Neuronal stem cell (in vitro differentiated cells): ENCODE results near the gene FAM234A.
"Not testable (repeated sequence)": the region's sequence is repeated elsewhere in the genome, so short reads cannot be mapped to it uniquely, and the experiment has no call there.

Source experiments
- DNase-seq: peaks from one replicate; pipeline ENCODE4 v3.0.0-alpha.2; 2013; ENCODE audit warnings: low spot score
- H2AFZ ChIP-seq: one replicate; pipeline ENCODE4 v1.6.1; 2013; ENCODE audit warnings: mild to moderate bottlenecking, low read length, inconsistent platforms
- H2AK5ac ChIP-seq: 2 replicates; pipeline ENCODE4 v1.6.1; 2013; ENCODE audit warnings: low read depth, mild to moderate bottlenecking, inconsistent platforms, low read length, moderate library complexity, mixed read lengths
- H2BK120ac ChIP-seq: 2 replicates; pipeline ENCODE4 v1.6.1; 2013; ENCODE audit warnings: low read depth, mild to moderate bottlenecking, inconsistent platforms, low read length, moderate library complexity, mixed read lengths
- H2BK12ac ChIP-seq: one replicate; pipeline ENCODE4 v1.6.1; 2013; ENCODE audit warnings: low read length, inconsistent platforms
- H2BK15ac ChIP-seq: 2 replicates; pipeline ENCODE4 v1.6.1; 2013; ENCODE audit warnings: mild to moderate bottlenecking, low read length, inconsistent platforms, mixed read lengths
- H2BK5ac ChIP-seq: one replicate; pipeline ENCODE4 v1.6.1; 2013; ENCODE audit warnings: inconsistent platforms, mild to moderate bottlenecking, low read length, moderate library complexity
- H3K14ac ChIP-seq: one replicate; pipeline ENCODE4 v1.6.1; 2013; ENCODE audit warnings: low read length, inconsistent platforms
- H3K18ac ChIP-seq: 2 replicates; pipeline ENCODE4 v1.6.1; 2013; ENCODE audit warnings: low read length, inconsistent platforms
- H3K23ac ChIP-seq: 2 replicates; pipeline ENCODE4 v1.6.1; 2013; ENCODE audit warnings: low read depth, mild to moderate bottlenecking, mixed read lengths, low read length, inconsistent platforms; ENCODE audit not compliant: poor library complexity
- H3K27ac ChIP-seq: replicated peaks from 3 replicates; pipeline ENCODE4 v1.5.1; 2013; ENCODE audit warnings: low read length, inconsistent platforms
- H3K27me3 ChIP-seq, 3 experiments: 2 replicates each; pipeline ENCODE4 v1.6.1; 2013; ENCODE audit warnings: low read length in 3 of 3, mild to moderate bottlenecking in 2 of 3, inconsistent platforms in 1 of 3, low read depth in 1 of 3, mixed read lengths in 1 of 3, moderate library complexity in 1 of 3; ENCODE audit not compliant: control insufficient read depth in 3 of 3, insufficient read depth in 3 of 3
- H3K36me3 ChIP-seq, 2 donors: replicated peaks in 1 of 2; 2 replicates each; pipeline ENCODE4 v1.6.1; 2013; ENCODE audit warnings: low read length in 2 of 2; ENCODE audit not compliant: control insufficient read depth in 2 of 2, insufficient read depth in 2 of 2
- H3K4ac ChIP-seq: 2 replicates; pipeline ENCODE4 v1.6.1; 2013; ENCODE audit warnings: inconsistent platforms, mild to moderate bottlenecking, low read length, moderate library complexity
- H3K4me1 ChIP-seq, 2 donors: 1 replicate in 1 of 2; 2 replicates in 1 of 2; pipeline ENCODE4 v1.6.1; 2013; ENCODE audit warnings: low read length in 2 of 2, low read depth in 1 of 2; ENCODE audit not compliant: control insufficient read depth in 2 of 2, insufficient read depth in 1 of 2
- H3K4me2 ChIP-seq: one replicate; pipeline ENCODE4 v1.6.1; 2013; ENCODE audit warnings: mild to moderate bottlenecking, low read length, inconsistent platforms; ENCODE audit not compliant: insufficient read depth, poor library complexity, severe bottlenecking
- H3K4me3 ChIP-seq, 2 donors: 2 replicates each; pipeline ENCODE4 v1.5.1; 2013; ENCODE audit warnings: low read length in 2 of 2, mild to moderate bottlenecking in 2 of 2, inconsistent platforms in 1 of 2, moderate library complexity in 1 of 2
- H3K79me1 ChIP-seq: one replicate; pipeline ENCODE4 v1.6.1; 2013; ENCODE audit warnings: low read depth, mild to moderate bottlenecking, inconsistent platforms, low read length, moderate library complexity
- H3K9ac ChIP-seq: one replicate; pipeline ENCODE4 v1.6.1; 2013; ENCODE audit warnings: mild to moderate bottlenecking, low read depth, low read length, inconsistent platforms; ENCODE audit not compliant: poor library complexity
- H3K9me3 ChIP-seq, 2 donors: replicated peaks in 1 of 2; 2 replicates each; pipeline versions ENCODE3 to v1.6.1; 2013; ENCODE audit warnings: low read length in 2 of 2, mild to moderate bottlenecking in 2 of 2, inconsistent platforms in 1 of 2, low read depth in 1 of 2, mixed read lengths in 1 of 2, moderate library complexity in 1 of 2; ENCODE audit not compliant: control insufficient read depth in 2 of 2, insufficient read depth in 1 of 2
- H4K8ac ChIP-seq: one replicate; pipeline ENCODE4 v1.6.1; 2013; ENCODE audit warnings: low read depth, mild to moderate bottlenecking, inconsistent platforms, low read length, moderate library complexity
- H4K91ac ChIP-seq: one replicate; pipeline ENCODE4 v1.6.1; 2013; ENCODE audit warnings: low read length, low read depth, mild to moderate bottlenecking, inconsistent platforms; ENCODE audit not compliant: poor library complexity
- WGBS, 2 donors: extraction: QIAGEN DNeasy Blood & Tissue Kit; methylation state at CpG; one replicate each; pipeline ENCODE4 v1.1.7; 2013; ENCODE audit warnings: missing lambda C conversion rate in 2 of 2, mixed read lengths in 1 of 2; ENCODE audit not compliant: insufficient read length in 2 of 2, insufficient replicate concordance in 1 of 2; ENCODE audit errors: extremely low coverage in 2 of 2; 5-methylcytosine and 5-hydroxymethylcytosine counted together

FAM234A gene

DNA sequence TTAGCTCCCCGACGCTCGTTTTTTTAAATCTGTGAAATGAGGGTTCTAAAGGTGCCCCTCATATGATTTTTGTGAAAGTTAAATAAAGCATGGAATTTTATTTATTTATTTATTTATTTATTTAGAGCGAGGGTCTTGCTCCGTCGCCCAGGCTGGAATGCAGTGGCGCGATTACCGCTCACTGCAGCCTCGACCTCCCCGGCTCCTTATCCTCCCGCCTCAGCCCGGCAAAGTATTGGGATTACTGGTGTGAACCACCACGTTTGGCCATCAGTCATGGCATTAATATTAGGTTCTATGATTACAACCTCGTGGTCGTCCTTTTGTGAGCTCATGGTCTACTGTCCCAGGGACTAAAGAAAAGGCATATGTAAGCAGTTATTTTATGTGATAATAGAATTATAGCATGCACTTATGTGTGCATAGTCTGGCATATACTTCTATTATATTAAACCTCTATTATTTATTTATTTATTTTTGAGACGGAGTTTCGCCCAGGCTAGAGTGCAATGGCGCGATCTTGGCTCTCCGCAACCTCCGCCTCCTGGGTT is 4.8 kb upstream of the FAM234A start:
- Histone ChIP-seq H4K8ac (no peak overlapping the region), H2BK120ac (no peak overlapping the region), H2AFZ (peak overlapping the region; percentile 98), H3K27ac (no peak overlapping the region), H3K4me3 (peak overlapping the region in 1 of 2 donors; percentile 66), H3K18ac (no peak overlapping the region), H3K23ac (no peak overlapping the region), H2AK5ac (no peak overlapping the region), H3K36me3 (peaks cover 16 to 32% of the 10 kb centered on the region in 2 donors), H3K79me1 (peaks cover 1% of the 10 kb centered on the region), H2BK12ac (no peak overlapping the region), H3K9me3 (no peaks in the 10 kb centered on the region), H3K9ac (no peak overlapping the region), H3K14ac (no peak overlapping the region), H2BK5ac (no peak overlapping the region), H3K4me1 (peaks cover 2 to 9% of the 10 kb centered on the region in 2 donors), H3K4me2 (no peak overlapping the region), H2BK15ac (no peak overlapping the region), H4K91ac (no peak overlapping the region), H3K27me3 (no peaks in the 10 kb centered on the region), H3K4ac (no peak overlapping the region)
- no CpG with 5 or more reads among the region's 22 CpGs for WGBS, 2 donors
- DNase-seq: no peak

DNA sequence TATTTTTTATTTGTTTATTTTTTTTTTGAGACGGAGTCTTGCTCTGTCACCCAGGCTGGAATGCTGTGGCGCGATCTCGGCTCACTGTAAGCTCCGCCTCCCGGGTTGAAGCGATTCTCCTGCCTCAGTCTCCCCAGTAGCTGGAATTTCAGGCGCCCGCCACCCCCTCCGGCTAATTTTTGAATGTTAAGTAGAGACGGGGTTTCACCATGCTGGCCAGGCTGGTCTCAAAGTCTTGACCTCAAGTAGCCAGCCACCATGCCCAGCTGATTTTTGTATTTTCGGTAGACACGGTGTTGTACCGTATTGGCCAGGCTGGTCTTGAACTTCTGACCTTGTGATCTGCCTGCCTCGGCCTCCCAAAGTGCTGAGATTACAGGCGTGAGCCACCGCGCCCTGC is 4.3 kb upstream of the FAM234A start:
- not testable (repeated sequence) for H3K9me3 ChIP-seq, H2BK5ac ChIP-seq, H4K91ac ChIP-seq, H3K27ac ChIP-seq, H2BK12ac ChIP-seq, H3K18ac ChIP-seq, H2AK5ac ChIP-seq, H4K8ac ChIP-seq, H2AFZ ChIP-seq, H2BK15ac ChIP-seq, H3K79me1 ChIP-seq, H3K4me2 ChIP-seq, DNase-seq, H3K27me3 ChIP-seq, H3K23ac ChIP-seq, H3K4me3 ChIP-seq, H3K4me1 ChIP-seq, H2BK120ac ChIP-seq, H3K9ac ChIP-seq, H3K14ac ChIP-seq, H3K4ac ChIP-seq
- no CpG with 5 or more reads among the region's 18 CpGs for WGBS, 2 donors
- H3K36me3 ChIP-seq: peaks cover 14 to 27% of the 10 kb centered on the region in 2 donors

DNA sequence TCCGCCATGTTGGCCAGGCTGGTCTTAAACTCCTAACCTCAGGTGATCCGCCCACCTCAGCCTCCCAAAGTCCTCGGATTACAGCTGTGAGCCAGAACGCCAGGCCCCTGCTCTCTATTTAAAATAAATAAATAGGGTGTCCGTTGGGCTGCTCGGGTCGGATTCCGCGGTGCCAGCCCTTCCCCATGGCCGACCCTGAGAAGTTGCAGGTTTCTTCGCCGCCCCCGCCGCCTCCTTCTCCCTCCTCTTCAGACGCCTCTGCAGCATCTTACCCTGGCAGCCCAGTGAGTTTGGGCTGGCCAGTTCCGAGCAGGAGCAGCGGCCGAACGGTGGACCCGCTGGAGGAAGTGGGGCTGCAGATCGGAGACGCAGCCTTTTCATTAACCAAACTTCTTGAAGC is 3.7 kb upstream of the FAM234A start:
- no peak overlapping the region for H2BK12ac ChIP-seq
- no peak overlapping the region for H4K91ac ChIP-seq
- H3K4me1 ChIP-seq: peaks cover 2 to 9% of the 10 kb centered on the region in 2 donors
- H2BK15ac ChIP-seq: no peak overlapping the region
- no peak overlapping the region for H2BK120ac ChIP-seq
- WGBS, 2 donors: no CpG with 5 or more reads among the region's 22 CpGs
- no peaks in the 10 kb centered on the region for H3K27me3 ChIP-seq
- no peak for DNase-seq
- peaks cover 1% of the 10 kb centered on the region for H3K79me1 ChIP-seq
- no peak overlapping the region for H3K14ac ChIP-seq
- H3K27ac ChIP-seq: no peak overlapping the region
- H2AFZ ChIP-seq: no peak overlapping the region
- no peak overlapping the region for H3K23ac ChIP-seq
- peaks cover 11 to 22% of the 10 kb centered on the region in 2 donors for H3K36me3 ChIP-seq
- H2AK5ac ChIP-seq: no peak overlapping the region
- H2BK5ac ChIP-seq: no peak overlapping the region
- no peak overlapping the region for H3K18ac ChIP-seq
- H3K9me3 ChIP-seq: no peaks in the 10 kb centered on the region
- no peak overlapping the region for H3K9ac ChIP-seq
- no peak overlapping the region for H3K4me3 ChIP-seq
- no peak overlapping the region for H3K4me2 ChIP-seq
- no peak overlapping the region for H4K8ac ChIP-seq
- H3K4ac ChIP-seq: no peak overlapping the region

DNA sequence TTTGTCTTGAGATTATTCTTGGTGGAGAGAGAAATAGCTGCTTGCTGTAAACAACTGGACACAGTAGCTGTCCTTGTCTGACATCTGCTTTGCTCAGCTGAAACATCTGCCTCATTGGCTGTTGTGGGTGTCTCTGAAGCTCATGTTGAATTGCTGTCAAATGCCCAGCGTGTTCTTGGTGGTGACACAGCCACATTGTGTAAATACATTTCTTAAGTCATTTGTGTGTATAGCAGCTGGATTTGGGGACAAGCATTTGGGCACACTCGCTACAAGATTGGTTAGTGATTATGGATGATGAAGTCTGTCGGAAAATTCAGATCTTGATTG is 5.3 kb downstream of the FAM234A start:
- Histone ChIP-seq H3K9ac (no peak overlapping the region), H3K9me3 (no peaks in the 10 kb centered on the region), H3K27ac (no peak overlapping the region), H3K4ac (no peak overlapping the region), H4K91ac (no peak overlapping the region), H3K23ac (no peak overlapping the region), H3K36me3 (peaks cover 5 to 18% of the 10 kb centered on the region in 2 donors), H2AK5ac (no peak overlapping the region), H2BK5ac (no peak overlapping the region), H4K8ac (no peak overlapping the region), H2BK15ac (no peak overlapping the region), H3K27me3 (no peaks in the 10 kb centered on the region), H2AFZ (no peak overlapping the region), H3K4me1 (no peaks in the 10 kb centered on the region), H2BK12ac (no peak overlapping the region), H3K14ac (no peak overlapping the region), H2BK120ac (no peak overlapping the region), H3K79me1 (peaks cover 15% of the 10 kb centered on the region), H3K4me2 (no peak overlapping the region), H3K4me3 (no peak overlapping the region), H3K18ac (no peak overlapping the region)
- no CpG with 5 or more reads among the region's 3 CpGs for WGBS, 2 donors
- DNase-seq: no peak
